Measurements from ENCODE around the gene EBF3.

Gene EBF3

DNA sequence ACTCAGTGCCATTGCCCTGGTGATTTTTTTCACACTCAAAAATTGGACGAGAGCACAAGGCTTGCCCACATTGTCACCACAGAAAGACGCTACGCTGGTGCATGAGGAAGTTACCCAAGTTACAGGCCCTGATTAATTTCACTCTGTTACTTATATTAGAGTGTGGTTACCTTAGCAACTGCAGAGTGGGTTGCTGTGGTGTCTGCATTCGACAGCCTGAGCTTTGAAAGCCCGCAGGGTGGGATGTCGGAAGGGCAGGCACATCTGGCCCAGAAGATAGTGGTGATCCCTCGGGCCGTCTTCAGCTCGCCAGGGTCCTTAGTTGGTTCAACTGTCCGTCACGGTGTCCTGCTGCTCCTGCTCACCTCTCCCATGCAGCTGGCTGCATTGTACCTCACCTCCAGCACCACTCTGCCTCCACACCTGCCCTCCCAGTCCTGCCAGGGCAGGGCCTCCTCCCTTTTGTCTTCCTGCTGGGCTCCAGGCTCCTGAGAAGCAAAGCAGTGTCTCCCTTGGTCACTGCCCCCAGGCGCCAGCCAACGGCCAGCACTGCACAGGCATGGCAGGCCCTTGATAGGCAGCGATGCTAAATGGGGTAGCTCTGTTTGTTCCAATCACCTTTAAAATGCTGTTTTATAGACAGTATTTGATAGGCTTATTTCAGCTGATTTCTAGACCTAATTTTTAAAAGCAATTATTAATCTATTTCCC lies 167.2 kb downstream of the EBF3 start:
- no peak for DNase-seq (ENCODE audit: low read depth)

DNA sequence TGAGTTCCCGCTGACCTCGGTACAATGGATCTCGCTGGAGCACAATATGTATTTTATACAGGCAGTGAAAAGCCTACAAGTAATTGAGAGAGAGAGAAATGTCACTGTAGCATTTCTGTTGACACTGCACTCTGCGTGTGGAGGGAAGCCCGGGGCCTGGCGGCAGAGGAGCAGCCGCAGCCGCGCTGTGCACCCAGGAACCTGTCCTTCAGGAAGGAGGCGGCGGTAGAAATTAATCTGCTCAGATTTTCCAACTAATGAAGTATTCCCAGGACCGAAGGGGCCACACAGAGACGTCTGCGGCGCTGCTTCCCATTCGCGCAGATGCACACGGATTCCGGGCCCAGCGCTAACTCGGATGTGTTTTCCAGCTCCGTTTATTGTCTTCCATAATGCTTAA lies 170.1 kb downstream of the EBF3 start:
- DNase-seq (ENCODE audit: low read depth): no peak

DNA sequence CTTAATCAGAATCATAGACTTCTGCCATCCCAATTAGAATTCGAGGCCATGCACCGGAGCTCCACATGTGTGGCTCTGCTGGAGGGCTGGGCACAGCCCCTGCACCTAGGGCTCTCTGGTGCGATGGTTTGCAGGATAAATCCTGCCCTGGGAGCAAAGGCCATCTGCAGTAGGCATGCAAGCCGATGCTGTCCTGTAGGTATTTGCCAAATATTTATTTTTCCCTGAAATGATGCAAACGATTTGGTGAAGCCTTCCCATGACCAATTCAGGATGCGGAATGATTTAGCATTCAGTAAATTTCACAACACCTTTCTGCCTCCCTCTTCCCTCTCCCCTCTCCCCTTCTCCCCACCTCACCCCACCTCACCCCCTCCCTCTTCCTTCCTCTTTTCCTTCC lies 170.6 kb downstream of the EBF3 start:
- DNase-seq (ENCODE audit: low read depth): no peak

DNA sequence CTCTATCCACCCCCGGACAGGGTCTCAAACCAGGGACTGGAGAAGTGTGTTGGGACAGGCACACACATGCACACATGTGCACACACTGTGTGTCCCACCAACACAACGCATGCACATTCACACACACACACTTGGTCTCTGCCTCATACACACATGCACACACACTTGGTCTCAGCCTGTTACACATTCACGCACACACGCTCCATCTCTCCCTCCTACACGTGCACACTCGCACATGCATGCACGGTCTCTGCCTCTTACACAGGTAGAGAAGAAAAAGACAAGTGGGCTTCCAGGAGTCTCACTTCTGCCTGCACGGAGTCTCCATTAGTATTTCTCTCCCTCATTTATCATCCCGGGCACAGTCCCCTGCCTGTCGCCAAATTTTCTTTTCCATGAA lies 171.2 kb downstream of the EBF3 start:
- no peak for DNase-seq (ENCODE audit: low read depth)

DNA sequence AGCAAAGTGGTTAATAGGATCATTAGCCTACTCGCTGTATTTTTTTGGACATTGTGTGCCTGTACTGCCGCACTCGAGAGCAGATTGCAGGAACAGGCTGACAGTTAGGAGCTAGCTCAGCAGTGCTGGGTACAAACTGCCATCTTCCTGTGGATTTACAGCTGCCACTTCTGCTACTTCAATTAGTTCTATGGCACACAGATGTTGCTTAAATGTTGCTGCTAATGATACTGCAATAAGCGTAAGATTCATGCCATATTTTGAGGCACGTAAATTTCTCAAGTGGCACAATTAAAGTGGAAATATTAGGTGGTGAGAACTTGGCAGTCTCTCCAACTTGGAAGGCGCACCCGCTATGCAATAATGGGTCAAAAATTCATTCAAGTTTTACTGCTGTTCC lies 171.9 kb downstream of the EBF3 start:
- no peak for DNase-seq (ENCODE audit: low read depth)

DNA sequence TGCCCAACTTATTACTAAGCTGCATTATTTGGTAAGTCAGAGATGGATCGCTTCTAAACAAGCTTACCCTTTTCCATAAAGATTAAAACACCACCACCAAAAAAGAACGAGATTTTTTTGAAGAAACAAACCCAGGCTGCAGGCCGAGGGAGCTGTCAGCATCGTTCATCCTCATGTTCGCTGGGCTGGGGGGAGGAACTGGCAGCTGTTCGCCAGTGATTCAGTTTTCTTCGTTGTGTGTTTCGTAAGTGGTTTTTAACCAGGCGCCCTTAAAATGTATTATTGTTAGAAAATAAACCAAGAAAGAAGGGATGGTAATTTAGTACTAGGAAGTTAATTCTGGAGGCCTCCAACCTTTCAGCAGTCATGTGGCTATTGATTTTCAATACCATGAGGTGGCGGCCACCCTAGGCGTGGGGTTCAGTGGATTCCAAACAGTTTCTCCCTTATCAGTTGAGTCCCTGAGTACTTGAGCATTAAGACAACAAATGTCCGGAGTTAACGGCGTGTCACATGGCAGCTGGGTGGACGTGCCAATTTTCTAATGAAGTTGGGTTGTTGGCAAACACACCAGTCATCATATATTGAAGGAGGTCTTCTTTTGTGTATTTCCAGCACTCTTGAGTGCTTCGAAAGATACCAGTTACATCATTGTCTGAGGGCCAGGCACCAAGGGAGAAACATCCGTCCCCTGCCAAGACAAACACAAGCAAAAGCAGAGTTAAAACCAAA lies 173.2 kb downstream of the EBF3 start:
- peak; percentile 11 for DNase-seq (ENCODE audit: low read depth)

DNA sequence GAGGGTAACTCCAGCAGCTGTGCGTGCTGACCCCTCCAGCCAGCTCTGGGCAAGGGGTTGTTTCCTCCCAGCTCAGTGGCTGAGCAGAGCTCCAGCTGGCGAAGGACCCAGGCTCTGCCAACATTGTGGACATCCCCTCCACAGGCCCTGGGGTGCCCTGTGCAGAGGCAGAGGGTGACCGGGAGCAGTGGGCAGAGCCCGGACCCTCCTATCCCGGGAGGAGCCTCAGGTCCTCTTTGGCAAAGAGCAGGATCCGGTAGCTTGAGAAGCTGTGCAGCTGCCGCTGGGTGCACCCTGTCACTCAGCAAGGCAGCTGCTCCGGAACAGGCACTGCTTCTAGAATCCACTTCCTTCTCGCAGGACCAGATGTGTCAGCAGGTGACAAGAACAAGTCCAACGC lies 175.9 kb downstream of the EBF3 start:
- DNase-seq (ENCODE audit: low read depth): no peak

DNA sequence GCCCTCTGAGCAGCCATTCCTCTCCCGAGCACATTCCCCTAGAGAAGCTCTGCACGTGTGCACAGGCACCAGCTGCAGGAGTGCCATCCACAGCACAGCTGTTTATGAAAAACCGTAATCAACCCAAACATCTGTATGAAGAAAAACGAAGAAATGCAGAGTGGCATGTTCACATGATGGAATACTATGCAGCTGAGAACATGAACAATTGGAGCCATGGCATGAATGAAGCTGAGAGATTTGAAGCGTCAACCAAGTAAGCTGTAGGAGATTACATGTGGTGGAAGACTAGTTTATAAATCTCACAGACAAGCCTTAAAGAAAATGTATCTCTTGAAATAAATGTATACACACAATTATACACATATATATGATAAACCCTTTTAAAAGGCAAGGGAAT lies 176.5 kb downstream of the EBF3 start:
- no peak for DNase-seq (ENCODE audit: low read depth)

DNA sequence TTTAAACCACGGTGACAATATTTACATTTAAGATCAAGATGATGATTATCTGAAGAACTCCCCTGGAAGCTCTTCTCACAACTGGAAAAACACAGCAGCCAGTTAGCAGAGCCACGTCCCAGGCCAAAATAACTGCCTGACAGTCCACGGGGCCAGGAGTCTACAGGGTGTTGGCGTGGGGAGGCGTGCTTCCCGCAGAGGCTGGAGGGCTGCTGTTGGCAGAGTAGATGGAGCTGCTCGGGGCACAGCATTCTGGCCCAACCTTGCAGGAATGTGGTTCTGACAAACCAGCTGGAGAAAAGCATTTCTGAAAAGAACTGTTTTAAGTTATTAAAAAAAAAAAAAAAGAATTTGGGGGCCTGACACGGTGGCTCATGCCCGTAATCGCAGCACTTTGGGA lies 177.9 kb downstream of the EBF3 start:
- no peak for DNase-seq (ENCODE audit: low read depth)

DNA sequence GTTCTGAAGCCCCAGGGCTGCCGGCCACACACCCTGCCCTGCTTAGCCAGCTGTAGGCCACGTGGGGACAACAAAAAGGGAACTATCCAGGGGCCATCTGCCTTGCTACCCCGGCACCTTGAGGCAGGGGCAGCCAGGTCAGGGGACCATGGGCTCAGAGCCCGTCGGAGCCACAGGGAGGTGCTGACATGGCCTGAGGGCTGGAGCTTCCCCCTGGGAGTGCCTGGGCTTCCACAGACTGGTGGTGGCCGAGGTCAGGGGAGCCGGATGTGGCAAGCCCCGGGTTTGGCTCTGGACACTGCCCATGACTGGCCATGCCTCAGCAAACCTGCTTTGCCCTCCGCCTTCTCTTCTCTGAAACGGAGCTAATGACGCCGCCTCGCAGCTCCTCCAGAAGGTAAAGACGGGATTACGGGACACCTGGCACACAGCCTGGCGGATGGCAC lies 178.5 kb downstream of the EBF3 start:
- no peak for DNase-seq (ENCODE audit: low read depth)
